ENCODE measurements around the gene RHOF. TPM values are rescaled to one million over a fixed set of nuclear protein-coding genes. Genes with fewer than 3 reads are reported as not detected.

Gene RHOF
- total and polyA plus RNA-seq, 2 of the 8 experiments (the other 6 are each of a cell fraction or from before 2014, with no cell fraction given): 23.8 to 31.9 TPM

GRCh38 chr12:121766290-121767039, 27.0 kb downstream of the RHOF start:
- Histone ChIP-seq H2BK120ac (replicated peaks; ENCODE audit: low read depth, low read length) (no peak overlapping the region), H2AK5ac (ENCODE audit: low read depth, low read length) (no peak overlapping the region), H3K79me1 (ENCODE audit: low read depth, low read length) (no peaks in the 10 kb centered on the region; the same call in 1 of the 2 replicates), H3K4me3 (ENCODE audit: extremely low read depth in 1 of 4, insufficient read depth in 2 of 4, low read depth in 3 of 4, low read length in 4 of 4) (no peak overlapping the region), H3K4me2 (ENCODE audit: insufficient read depth in 1 of 2, low read depth in 2 of 2, low read length in 2 of 2) (no peak overlapping the region), H3K23me2 (ENCODE audit: low read depth, low read length) (no peaks in the 10 kb centered on the region), H3K27me3 (replicated peaks in 1 of 4; ENCODE audit: control insufficient read depth in 3 of 4, extremely low read depth in 1 of 4, insufficient read depth in 3 of 4, low read length in 3 of 4) (no peaks in the 10 kb centered on the region), H2BK12ac (ENCODE audit: low read depth, low read length) (no peak overlapping the region), H4K5ac (ENCODE audit: insufficient read length, low read depth, low read length) (no peak overlapping the region), H4K8ac (ENCODE audit: extremely low read depth, insufficient read depth, low read length) (peak overlapping the region; percentile 62; the same call in 1 of the 2 replicates), H2BK20ac (ENCODE audit: low read length) (no peak overlapping the region), H3K9ac (replicated peaks in 1 of 4; ENCODE audit: extremely low read depth in 1 of 4, low read depth in 3 of 4, low read length in 3 of 4) (no peak overlapping the region), H3K56ac (replicated peaks; ENCODE audit: insufficient read length, low read depth, low read length) (no peak overlapping the region), H4K20me1 (replicated peaks in 1 of 2; ENCODE audit: control insufficient read depth in 1 of 2, insufficient read depth in 2 of 2, low read length in 2 of 2) (peaks cover 0 to 5% of the 10 kb centered on the region in 2 experiments), H3K4ac (replicated peaks; ENCODE audit: insufficient read length, low read depth, low read length) (no peak overlapping the region), H4K91ac (replicated peaks; ENCODE audit: insufficient read length, low read length) (no peak overlapping the region), H3K14ac (ENCODE audit: insufficient read length) (no peak overlapping the region), H3K9me3 (ENCODE audit: insufficient read depth in 2 of 2, low read depth in 1 of 2, low read length in 1 of 2) (no peaks in the 10 kb centered on the region), H3K23ac (ENCODE audit: insufficient read length) (no peak overlapping the region), H3K36me3 (ENCODE audit: control insufficient read depth in 2 of 4, insufficient read depth in 4 of 4, low read length in 3 of 4) (peaks cover 0 to 11% (median 3%) of the 10 kb centered on the region in 4 experiments; a peak in 5 of 8 replicates), H2BK5ac (ENCODE audit: low read depth, low read length) (no peak overlapping the region), H3K18ac (ENCODE audit: extremely low read depth, low read length) (no peak overlapping the region), H3K27ac (ENCODE audit: low read depth, low read length) (no peak overlapping the region), H3K4me1 (replicated peaks in 1 of 4; ENCODE audit: control insufficient read depth in 3 of 4, insufficient read depth in 4 of 4, low read length in 3 of 4) (no peaks in the 10 kb centered on the region; a peak in 2 of 7 replicates), H3K79me2 (ENCODE audit: control insufficient read depth in 1 of 2, insufficient read depth in 2 of 2, low read length in 2 of 2) (no peaks in the 10 kb centered on the region), H2AFZ (ENCODE audit: low read length) (no peak overlapping the region), H2BK15ac (ENCODE audit: low read length) (no peak overlapping the region)
- ChIA-PET CTCF (ENCODE audit: partially characterized antibody) (interaction anchor here (0.7 to 4.1 kb wide), 12 partner anchors 10 to 288 kb away, joined by 3 to 17 read pairs (median 3); partner anchors contain the start of gene RHOF), POLR2A (ENCODE audit: partially characterized antibody) (interaction anchor here (0.5 to 1.4 kb wide), 3 partner anchors 13 to 63 kb away, joined by 3 to 4 read pairs (median 3); no protein-coding TSS in a partner anchor)
- TF ChIP-seq USF2 (IDR thresholded peaks at IDR 0.05; ENCODE audit: low read length) (peak; percentile 60; the same call in 1 of the 2 replicates), RBBP5 (IDR thresholded peaks at IDR 0.05; ENCODE audit: borderline replicate concordance, low read depth, low read length) (no peak)
- DNase-seq (ENCODE audit: low read depth in 1 of 2, low spot score in 2 of 2): no peak
- FAIRE-seq: no peak
- 90% methylated on average over 2 of the region's 5 CpGs; no CpG with 5 or more reads in 1 of the 2 experiments for WGBS, 2 experiments (ENCODE audit: extremely low coverage in 1 of 2, insufficient coverage in 1 of 2, insufficient read length in 1 of 2, insufficient replicate concordance in 2 of 2, low coverage in 1 of 2, low lambda C conversion rate in 2 of 2, missing lambda C conversion rate in 1 of 2)
